Activated CD8-positive, alpha-beta memory T cell treated with anti-CD3 and anti-CD28 coated beads, Interleukin-2, amount 10 ng/mL, durations not matched to agents 7 days and 5 days (primary cell): ENCODE data around the gene ZNF691. TPM values are rescaled to one million over a fixed set of nuclear protein-coding genes. Genes with fewer than 3 reads are reported as not detected.
"Not testable (repeated sequence)": the region's sequence is repeated elsewhere in the genome, so short reads cannot be mapped to it uniquely, and the experiment has no call there.

Experiments used
- ATAC-seq: fragments of 150-1000 bp; cut with Tn5 transposase; one replicate; pipeline ENCODE4 v1.10.0; 2021; ENCODE audit warnings: moderate library complexity
- CTCF ChIA-PET: fragments of 350-600 bp; sonication (Branson Sonifier 250); formaldehyde crosslinking; loops from one replicate; lab custom pipeline; 2021; ENCODE audit warnings: antibody characterized with exemption; lab: Charles Lee
- DNase-seq: peaks from one replicate; pipeline ENCODE4 v3.0.0-alpha.2; 2020
- H3K27ac Mint-ChIP-seq: one replicate; pipeline ENCODE4 v1.8.0; 2021; ENCODE audit warnings: mild to moderate bottlenecking, mixed read lengths
- H3K27me3 Mint-ChIP-seq: one replicate; pipeline ENCODE4 v1.8.0; 2021; ENCODE audit warnings: mixed read lengths
- H3K36me3 Mint-ChIP-seq: one replicate; pipeline ENCODE4 v1.8.0; 2021; ENCODE audit warnings: mild to moderate bottlenecking, mixed read lengths
- H3K4me1 Mint-ChIP-seq: one replicate; pipeline ENCODE4 v1.8.0; 2021; ENCODE audit warnings: mixed read lengths
- H3K4me3 Mint-ChIP-seq: one replicate; pipeline ENCODE4 v1.8.0; 2021; ENCODE audit warnings: mild to moderate bottlenecking, moderate library complexity, mixed read lengths
- H3K9me3 Mint-ChIP-seq: one replicate; pipeline ENCODE4 v1.8.0; 2022; ENCODE audit warnings: low read depth, mixed read lengths
- total RNA-seq, 2 experiments: library from RNA; stranded (reverse); gene quantifications; one replicate each; pipeline ENCODE4 v1.2.3, GENCODE V29; 2021

ZNF691 gene
- total RNA-seq, 2 experiments from 2014 or later, result 9.8 to 13.9 TPM

DNA sequence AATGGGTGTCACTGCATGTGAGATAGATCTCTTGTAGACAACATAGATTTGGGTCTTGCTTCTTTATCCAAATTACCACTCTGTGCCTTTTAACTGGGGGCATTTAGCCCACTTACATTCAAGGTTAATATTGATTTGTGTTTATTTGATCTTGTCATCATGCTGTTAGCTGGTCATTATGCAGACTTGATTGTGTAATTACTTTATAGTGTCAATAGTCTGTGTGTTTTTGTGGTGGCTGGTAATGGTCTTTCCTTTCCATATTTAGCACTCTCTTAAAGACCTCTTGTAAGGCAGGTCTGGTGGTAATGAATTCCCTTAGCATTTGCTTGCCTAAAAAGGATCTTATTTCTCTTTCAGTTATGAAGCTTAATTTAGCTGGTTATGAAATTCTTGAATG, 29.6 kb downstream of the ZNF691 start:
- DNase-seq (no peak), ATAC-seq (no peak)
- H3K27ac Mint-ChIP-seq, result no peak overlapping the region
- H3K4me3 Mint-ChIP-seq, result no peak overlapping the region
- CTCF ChIA-PET, result no interaction called here
- H3K36me3 Mint-ChIP-seq, result peaks cover 10% of the 10 kb centered on the region
- H3K4me1 Mint-ChIP-seq, result no peaks in the 10 kb centered on the region
- peaks cover 25% of the 10 kb centered on the region for H3K27me3 Mint-ChIP-seq
- H3K9me3 Mint-ChIP-seq, result peaks cover 3% of the 10 kb centered on the region

DNA sequence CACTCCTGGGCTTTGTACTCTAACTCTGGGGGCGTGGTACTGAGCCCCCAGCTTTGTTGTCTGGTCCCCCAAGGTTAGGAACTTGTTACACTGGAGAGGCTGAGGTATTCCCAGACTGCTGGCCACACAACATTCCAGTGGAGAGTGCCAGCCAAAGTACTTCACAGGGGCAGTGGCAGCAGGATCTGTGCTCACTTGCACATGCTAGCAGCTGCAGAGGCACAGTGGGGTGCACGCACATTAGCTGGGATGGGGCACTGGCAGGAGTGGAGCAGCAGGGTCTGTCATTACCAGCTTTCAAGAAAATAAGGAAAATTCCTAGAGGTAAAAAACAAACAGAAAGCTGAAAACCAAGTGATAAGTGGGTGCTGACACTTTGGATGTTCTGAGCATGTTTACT, 31.0 kb downstream of the ZNF691 start:
- H3K27me3 Mint-ChIP-seq, result peaks cover 27% of the 10 kb centered on the region
- no peak overlapping the region for H3K27ac Mint-ChIP-seq
- DNase-seq (no peak), ATAC-seq (no peak)
- no peaks in the 10 kb centered on the region for H3K4me1 Mint-ChIP-seq
- peaks cover 10% of the 10 kb centered on the region for H3K36me3 Mint-ChIP-seq
- no peak overlapping the region for H3K4me3 Mint-ChIP-seq
- CTCF ChIA-PET, result interaction anchor here (0.6 kb wide), 1 partner anchor 1538 kb away, joined by 3 read pairs; no protein-coding TSS in a partner anchor
- peaks cover 3% of the 10 kb centered on the region for H3K9me3 Mint-ChIP-seq

DNA sequence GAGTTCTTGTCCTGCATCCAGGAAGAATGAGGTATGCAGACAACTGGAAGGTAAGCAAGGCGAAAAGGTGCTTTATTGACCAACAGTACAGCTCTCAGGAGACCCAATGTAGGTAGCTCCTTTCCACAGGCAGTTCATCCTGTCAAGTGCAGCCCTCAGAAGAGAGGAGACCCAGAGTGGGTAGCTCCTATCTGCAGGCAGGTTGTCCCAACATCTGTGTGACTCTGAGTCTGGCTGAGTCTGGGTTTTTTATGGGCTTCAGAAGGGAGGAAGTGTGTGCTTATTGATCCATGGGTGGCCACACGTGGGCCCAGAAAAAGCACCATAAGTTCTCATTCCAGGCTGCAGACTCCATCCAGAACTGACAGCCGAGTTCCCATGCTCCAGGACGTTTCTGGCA, 34.0 kb downstream of the ZNF691 start:
- no peaks in the 10 kb centered on the region for H3K9me3 Mint-ChIP-seq
- no peak overlapping the region for H3K4me3 Mint-ChIP-seq
- ATAC-seq, result no peak
- no peak overlapping the region for H3K27ac Mint-ChIP-seq
- H3K27me3 Mint-ChIP-seq, result peaks cover 31% of the 10 kb centered on the region
- peaks cover 1% of the 10 kb centered on the region for H3K36me3 Mint-ChIP-seq
- no peaks in the 10 kb centered on the region for H3K4me1 Mint-ChIP-seq
- DNase-seq, result no peak
- CTCF ChIA-PET, result no interaction called here

DNA sequence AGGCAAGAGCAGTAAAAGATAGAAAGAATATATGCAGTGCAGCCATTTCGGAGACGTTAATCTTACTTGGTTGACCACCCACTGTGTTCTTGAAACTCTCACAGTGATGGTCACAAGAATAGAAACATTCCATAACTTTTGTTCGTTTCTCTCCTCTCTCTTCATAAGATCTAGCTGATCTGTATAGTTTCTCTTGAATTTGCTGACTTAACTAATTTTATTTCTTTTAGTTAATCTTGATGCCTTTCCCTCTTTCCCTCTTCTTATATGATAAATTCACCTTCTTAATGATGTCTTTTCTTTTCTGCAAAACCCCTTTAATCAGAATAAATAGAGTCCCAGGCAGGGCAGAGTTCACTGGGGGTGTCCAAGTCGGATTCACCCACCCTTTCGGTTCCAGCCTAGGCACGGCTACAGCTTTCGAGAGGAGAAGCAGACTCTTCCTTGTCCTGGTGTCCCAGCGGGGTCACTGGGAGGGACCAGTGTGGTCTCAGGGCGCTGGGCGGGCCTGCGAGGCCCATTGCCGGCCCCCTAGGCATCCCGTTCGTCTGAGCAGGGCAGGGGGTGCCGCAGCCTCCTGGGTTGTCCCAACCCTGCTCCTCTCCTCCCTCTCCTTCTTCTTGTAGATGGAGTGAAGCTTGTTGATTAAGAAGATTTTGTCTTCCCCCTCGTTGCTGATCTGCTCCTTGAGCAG, 39.8 kb downstream of the ZNF691 start:
- no peak overlapping the region for H3K27ac Mint-ChIP-seq

DNA sequence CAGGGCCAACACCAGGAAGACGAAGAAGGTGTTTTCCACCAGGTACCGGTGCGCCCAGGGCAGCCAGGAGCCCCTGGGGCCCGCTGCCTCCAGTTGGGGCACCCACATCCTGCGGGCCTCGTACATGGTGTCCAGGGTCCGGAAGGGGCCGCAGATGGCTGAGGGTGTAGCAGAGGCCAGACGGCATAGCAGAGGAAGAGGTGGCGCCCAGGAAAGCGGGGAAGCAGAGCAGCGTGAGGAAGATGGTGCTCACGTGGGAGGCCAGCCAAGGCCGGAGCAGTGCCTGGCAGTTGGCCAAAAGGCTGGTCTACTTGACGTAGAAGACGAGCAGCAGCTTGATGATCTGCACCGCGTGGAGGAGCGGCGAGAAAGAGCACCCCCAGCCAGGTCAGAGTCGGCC, 40.4 kb downstream of the ZNF691 start:
- Mint-ChIP-seq H3K9me3 (no peaks in the 10 kb centered on the region), H3K4me3 (no peak overlapping the region), H3K27ac (no peak overlapping the region), H3K4me1 (no peaks in the 10 kb centered on the region), H3K27me3 (peaks cover 12% of the 10 kb centered on the region), H3K36me3 (no peaks in the 10 kb centered on the region)
- ATAC-seq, result no peak
- DNase-seq, result no peak
- CTCF ChIA-PET, result interaction anchor here (0.8 kb wide), 1 partner anchor 187 kb away, joined by 3 read pairs; no protein-coding TSS in a partner anchor

More for the DNA sequence above, 39.8 kb downstream of the ZNF691 start:
- H3K27me3 Mint-ChIP-seq, result peaks cover 14% of the 10 kb centered on the region
- DNase-seq (no peak), ATAC-seq (no peak)
- no peaks in the 10 kb centered on the region for H3K9me3 Mint-ChIP-seq
- no peaks in the 10 kb centered on the region for H3K36me3 Mint-ChIP-seq
- CTCF ChIA-PET, result interaction anchor here (0.8 kb wide), 1 partner anchor 187 kb away, joined by 3 read pairs; no protein-coding TSS in a partner anchor
- no peak overlapping the region for H3K4me3 Mint-ChIP-seq
- H3K4me1 Mint-ChIP-seq, result no peaks in the 10 kb centered on the region

DNA sequence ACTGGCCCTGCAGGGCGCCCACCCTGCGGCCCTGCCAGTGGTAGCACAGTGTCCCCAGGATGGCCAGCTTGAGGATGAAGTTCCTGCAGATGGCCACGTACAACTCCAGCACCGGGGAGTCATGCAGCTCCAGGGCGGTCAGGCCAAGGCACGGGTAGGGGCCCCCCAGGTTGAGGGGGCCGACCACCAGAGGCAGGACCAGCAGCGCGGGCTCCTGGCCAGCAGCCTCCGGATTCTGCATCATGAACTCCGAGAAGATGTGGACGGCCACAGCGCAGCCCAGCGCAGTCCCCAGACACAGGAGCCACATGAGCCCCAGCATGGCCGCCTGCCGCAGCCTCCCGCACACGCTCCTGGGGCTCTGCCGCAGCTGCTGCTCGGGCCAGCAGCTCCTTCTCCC, 41.0 kb downstream of the ZNF691 start:
- Mint-ChIP-seq H3K27me3 (peaks cover 12% of the 10 kb centered on the region), H3K4me1 (peaks cover 2% of the 10 kb centered on the region), H3K9me3 (no peaks in the 10 kb centered on the region), H3K36me3 (no peaks in the 10 kb centered on the region), H3K4me3 (no peak overlapping the region), H3K27ac (no peak overlapping the region)
- DNase-seq, result no peak
- ATAC-seq, result no peak
- CTCF ChIA-PET, result no interaction called here

DNA sequence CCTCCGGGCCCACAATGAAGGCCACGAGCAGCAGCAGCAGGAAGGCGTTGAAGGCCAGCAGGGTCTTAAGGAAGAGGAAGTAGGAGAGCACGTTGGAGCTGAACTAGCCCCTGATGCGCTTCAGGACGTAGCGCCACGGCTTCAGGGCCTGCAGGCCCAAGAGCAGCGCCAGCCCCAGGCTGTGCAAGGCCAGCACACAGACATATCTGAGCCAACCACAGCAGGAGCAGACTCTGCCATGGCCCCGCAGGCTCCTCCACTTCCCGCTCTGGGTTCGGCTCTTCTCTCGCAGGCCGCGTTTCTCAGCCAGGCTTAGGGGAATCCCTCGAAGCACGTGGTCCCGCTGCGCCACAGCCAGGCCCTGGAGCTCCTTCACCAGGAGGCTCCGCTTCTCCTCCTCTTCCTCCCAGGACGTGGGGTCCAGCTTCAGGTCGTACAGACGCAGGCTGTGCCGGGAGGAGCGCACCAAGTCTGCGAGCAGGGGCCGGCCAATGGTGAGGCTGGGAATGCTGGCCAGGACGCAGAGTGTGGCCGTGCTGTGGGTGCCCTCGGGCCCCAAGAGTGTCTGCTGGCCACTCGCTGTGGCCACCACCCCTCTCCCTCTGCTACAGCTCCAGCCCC, 41.7 kb downstream of the ZNF691 start:
- ATAC-seq, result no peak
- CTCF ChIA-PET, result interaction anchor here (0.7 kb wide), 1 partner anchor 111 kb away, joined by 3 read pairs; no protein-coding TSS in a partner anchor
- H3K27me3 Mint-ChIP-seq, result peaks cover 14% of the 10 kb centered on the region
- H3K4me3 Mint-ChIP-seq, result no peak overlapping the region
- H3K4me1 Mint-ChIP-seq, result peaks cover 2% of the 10 kb centered on the region
- no peak overlapping the region for H3K27ac Mint-ChIP-seq
- no peak for DNase-seq
- no peaks in the 10 kb centered on the region for H3K9me3 Mint-ChIP-seq
- no peaks in the 10 kb centered on the region for H3K36me3 Mint-ChIP-seq

DNA sequence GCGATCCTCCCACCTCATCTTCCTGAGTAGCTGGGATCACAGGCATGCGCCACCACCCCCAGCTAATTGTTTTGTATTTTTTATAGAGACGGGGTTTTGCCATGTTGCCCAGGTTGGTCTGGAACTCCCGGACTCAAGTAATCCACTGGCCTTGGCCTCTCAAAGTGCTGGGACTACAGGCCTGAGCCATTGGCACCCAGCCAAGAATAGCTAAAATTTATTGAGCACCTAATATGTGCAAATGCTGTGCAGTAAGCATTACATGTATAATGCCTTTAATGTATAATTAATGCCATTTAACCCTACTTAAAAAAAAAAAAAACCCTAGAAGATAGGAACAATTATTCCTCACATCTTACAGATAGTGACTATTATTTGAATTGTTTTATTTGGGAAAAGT, 42.9 kb downstream of the ZNF691 start:
- CTCF ChIA-PET, result interaction anchor here (0.8 kb wide), 1 partner anchor 24 kb away, joined by 3 read pairs; no protein-coding TSS in a partner anchor

DNA sequence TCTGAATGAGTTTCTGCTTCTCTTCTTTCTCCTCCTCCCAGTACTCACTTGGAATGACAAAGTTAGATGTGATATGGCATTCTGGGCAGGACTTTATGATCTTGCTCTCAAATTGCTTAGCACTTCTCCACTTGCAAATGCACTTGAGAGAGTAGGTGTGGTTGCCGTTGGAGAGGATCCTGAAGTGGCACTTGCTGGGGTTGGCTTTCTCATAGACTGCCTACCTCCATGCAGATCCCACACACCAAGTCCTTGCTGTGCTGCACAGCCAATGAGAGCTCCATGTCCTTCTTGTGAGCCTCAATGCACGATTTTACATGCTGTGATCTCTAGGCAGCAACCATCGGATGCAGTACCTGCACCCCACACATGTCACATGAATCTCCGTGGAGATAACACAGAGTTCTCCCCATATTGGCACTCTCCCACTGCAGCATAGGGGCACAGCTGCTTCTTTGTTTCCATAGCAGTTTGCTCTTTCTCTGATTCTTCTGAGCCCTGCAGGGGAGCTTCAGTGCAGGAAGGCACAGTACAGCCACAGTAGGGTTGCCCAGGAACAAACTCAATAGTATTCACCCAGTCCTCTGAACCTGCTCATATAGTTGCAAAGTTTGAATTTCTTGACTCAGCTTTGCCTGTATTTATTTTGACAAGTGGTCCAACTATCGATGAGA, 45.2 kb downstream of the ZNF691 start:
- Mint-ChIP-seq H3K36me3 (no peaks in the 10 kb centered on the region), H3K9me3 (no peaks in the 10 kb centered on the region), H3K27me3 (peaks cover 26% of the 10 kb centered on the region), H3K27ac (no peak overlapping the region), H3K4me1 (peaks cover 2% of the 10 kb centered on the region), H3K4me3 (no peak overlapping the region)
- CTCF ChIA-PET, result interaction anchor here (1.0 to 1.4 kb wide), 2 partner anchors 25 to 182 kb away, joined by 3 to 4 read pairs; no protein-coding TSS in a partner anchor
- no peak for ATAC-seq
- DNase-seq, result no peak

More for the DNA sequence above, 42.9 kb downstream of the ZNF691 start:
- Mint-ChIP-seq H3K4me3 (no peak overlapping the region), H3K27me3 (peaks cover 10% of the 10 kb centered on the region), H3K27ac (no peak overlapping the region), H3K9me3 (no peaks in the 10 kb centered on the region), H3K4me1 (peaks cover 2% of the 10 kb centered on the region), H3K36me3 (no peaks in the 10 kb centered on the region)
- no peak for ATAC-seq
- DNase-seq, result no peak

DNA sequence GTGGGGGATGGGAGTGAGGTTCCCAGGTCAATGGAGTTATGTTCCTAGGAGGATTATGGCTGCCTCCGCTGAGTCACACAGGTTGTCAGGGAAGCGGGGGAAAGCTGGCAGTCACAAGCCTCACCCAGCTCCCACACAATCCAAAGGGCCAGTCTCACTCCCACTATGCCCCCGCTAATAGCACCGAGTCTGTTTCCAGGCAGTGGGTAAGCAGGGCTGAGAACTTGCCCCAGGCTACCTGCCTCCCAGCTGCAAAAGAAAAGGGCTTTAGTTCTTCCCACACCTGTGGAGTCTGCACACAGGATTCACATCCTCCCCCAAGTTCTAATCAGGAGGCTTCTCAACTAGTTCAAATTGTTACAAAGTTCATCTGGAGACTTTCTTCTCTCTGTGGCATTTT, 53.5 kb downstream of the ZNF691 start:
- not testable (repeated sequence) for H3K4me3 Mint-ChIP-seq, ATAC-seq, H3K4me1 Mint-ChIP-seq, DNase-seq, H3K9me3 Mint-ChIP-seq, H3K36me3 Mint-ChIP-seq, H3K27ac Mint-ChIP-seq
- CTCF ChIA-PET, result interaction anchor here (1.1 to 2.0 kb wide), 2 partner anchors 122 to 174 kb away, joined by 3 to 6 read pairs; no protein-coding TSS in a partner anchor
- peaks cover 34% of the 10 kb centered on the region for H3K27me3 Mint-ChIP-seq

Other genes with a start within 250 kb of the ZNF691 start
- 100 to 1,000 TPM in 1 of 2 experiments, 10 to 100 TPM in 1; 93.7 to 104 TPM for gene PPIH, start 188.2 kb upstream of the ZNF691 start, total RNA-seq
- 100 to 1,000 TPM; 731 to 790 TPM for gene YBX1, start 164.2 kb upstream of the ZNF691 start, total RNA-seq
- not detected for gene CLDN19, start 106.4 kb upstream of the ZNF691 start, total RNA-seq
- 10 to 100 TPM; 48.1 to 54.0 TPM for gene P3H1, start 79.6 kb upstream of the ZNF691 start, total RNA-seq
- gene C1orf50, start 79.4 kb upstream of the ZNF691 start, total RNA-seq, result 10 to 100 TPM in 1 of 2 experiments, 1 to 10 TPM in 1; 4.6 to 10.3 TPM
- gene TMEM269, start 61.6 kb upstream of the ZNF691 start, total RNA-seq, result under 1 TPM in 1 of 2 experiments, not detected in 1; 0.12 TPM
- gene ERMAP, start 29.5 kb upstream of the ZNF691 start, total RNA-seq, result 1 to 10 TPM; 3.7 to 4.1 TPM
- 10 to 100 TPM; 11.5 to 14.8 TPM for gene SVBP, start 29.2 kb upstream of the ZNF691 start, total RNA-seq
- gene SLC2A1, start 112.3 kb downstream of the ZNF691 start, total RNA-seq, result 100 to 1,000 TPM; 113 to 140 TPM